Memory B cell (primary cell): ENCODE measurements around the gene CMIP.
A peak's percentile ranks its signal among the peaks of the same experiment; 100 is the strongest.

ENCODE experiments used
- ATAC-seq: fragments of 150-1000 bp; cut with Tn5 transposase; 2 replicates; pipeline ENCODE4 v1.10.0; 2021; ENCODE audit warnings: low read depth, mild to moderate bottlenecking, moderate library complexity
- DNase-seq, 2 donors: peaks; one replicate each; pipeline ENCODE4 v3.0.0; 2022; ENCODE audit warnings: low spot score in 2 of 2
- H3K27ac Mint-ChIP-seq: one replicate; pipeline ENCODE4 v1.8.0; 2022; ENCODE audit warnings: mild to moderate bottlenecking, moderate library complexity, mixed read lengths
- H3K27me3 Mint-ChIP-seq: one replicate; pipeline ENCODE4 v1.8.0; 2022; ENCODE audit warnings: mixed read lengths
- H3K36me3 Mint-ChIP-seq: one replicate; pipeline ENCODE4 v1.8.0; 2022; ENCODE audit warnings: mild to moderate bottlenecking, mixed read lengths
- H3K4me1 Mint-ChIP-seq: one replicate; pipeline ENCODE4 v1.8.0; 2022; ENCODE audit warnings: mixed read lengths
- H3K4me3 Mint-ChIP-seq: one replicate; pipeline ENCODE4 v1.8.0; 2022; ENCODE audit warnings: mild to moderate bottlenecking, moderate library complexity, mixed read lengths
- H3K9me3 Mint-ChIP-seq: one replicate; pipeline ENCODE4 v1.8.0; 2022; ENCODE audit warnings: mixed read lengths

CMIP gene

GRCh38 chr16:81693041-81693743 lies 248.6 kb downstream of the CMIP start:
- no peaks in the 10 kb centered on the region for H3K27me3 Mint-ChIP-seq
- no peak overlapping the region for H3K27ac Mint-ChIP-seq
- H3K36me3 Mint-ChIP-seq, result peaks cover 19% of the 10 kb centered on the region
- no peaks in the 10 kb centered on the region for H3K9me3 Mint-ChIP-seq
- DNase-seq, result no peak
- H3K4me1 Mint-ChIP-seq, result peaks cover 6% of the 10 kb centered on the region
- ATAC-seq, result no peak
- H3K4me3 Mint-ChIP-seq, result no peak overlapping the region

GRCh38 chr16:81693744-81694303 lies 249.2 kb downstream of the CMIP start:
- no peak for DNase-seq
- Mint-ChIP-seq H3K27me3 (no peaks in the 10 kb centered on the region), H3K9me3 (no peaks in the 10 kb centered on the region), H3K4me1 (peaks cover 6% of the 10 kb centered on the region), H3K27ac (no peak overlapping the region), H3K4me3 (no peak overlapping the region), H3K36me3 (peaks cover 18% of the 10 kb centered on the region)
- ATAC-seq, result no peak

- H3K4me1 Mint-ChIP-seq, result peaks cover 6% of the 10 kb centered on the region
- DNase-seq, result no peak
- no peaks in the 10 kb centered on the region for H3K27me3 Mint-ChIP-seq
- no peak overlapping the region for H3K27ac Mint-ChIP-seq
- ATAC-seq, result no peak
- H3K36me3 Mint-ChIP-seq, result peaks cover 16% of the 10 kb centered on the region
- H3K9me3 Mint-ChIP-seq, result no peaks in the 10 kb centered on the region
- H3K4me3 Mint-ChIP-seq, result no peak overlapping the region
Measured at GRCh38 chr16:81694494-81695280, 250.1 kb downstream of the CMIP start.

GRCh38 chr16:81695321-81696165 lies 250.9 kb downstream of the CMIP start:
- H3K4me1 Mint-ChIP-seq, result peaks cover 6% of the 10 kb centered on the region
- no peak overlapping the region for H3K4me3 Mint-ChIP-seq
- H3K36me3 Mint-ChIP-seq, result peaks cover 22% of the 10 kb centered on the region
- ATAC-seq (no peak), DNase-seq (no peak)
- H3K27ac Mint-ChIP-seq, result peak overlapping the region; percentile 88
- no peaks in the 10 kb centered on the region for H3K27me3 Mint-ChIP-seq
- no peaks in the 10 kb centered on the region for H3K9me3 Mint-ChIP-seq

- DNase-seq (no peak), ATAC-seq (no peak)
- peaks cover 6% of the 10 kb centered on the region for H3K4me1 Mint-ChIP-seq
- no peaks in the 10 kb centered on the region for H3K27me3 Mint-ChIP-seq
- H3K27ac Mint-ChIP-seq, result peak overlapping the region; percentile 88
- no peaks in the 10 kb centered on the region for H3K9me3 Mint-ChIP-seq
- H3K4me3 Mint-ChIP-seq, result no peak overlapping the region
- H3K36me3 Mint-ChIP-seq, result peaks cover 28% of the 10 kb centered on the region
Measured at GRCh38 chr16:81696166-81696960, 251.8 kb downstream of the CMIP start.

- H3K4me1 Mint-ChIP-seq, result peaks cover 6% of the 10 kb centered on the region
Measured at GRCh38 chr16:81696961-81697615, 252.5 kb downstream of the CMIP start.

GRCh38 chr16:81697616-81698309 lies 253.2 kb downstream of the CMIP start:
- peaks cover 30% of the 10 kb centered on the region for H3K36me3 Mint-ChIP-seq
- no peaks in the 10 kb centered on the region for H3K9me3 Mint-ChIP-seq
- H3K4me3 Mint-ChIP-seq, result no peak overlapping the region
- ATAC-seq, result no peak
- H3K27me3 Mint-ChIP-seq, result no peaks in the 10 kb centered on the region
- H3K4me1 Mint-ChIP-seq, result peaks cover 6% of the 10 kb centered on the region
- DNase-seq, result no peak
- no peak overlapping the region for H3K27ac Mint-ChIP-seq

More at GRCh38 chr16:81696961-81697615, 252.5 kb downstream of the CMIP start:
- H3K27me3 Mint-ChIP-seq, result no peaks in the 10 kb centered on the region
- peaks cover 26% of the 10 kb centered on the region for H3K36me3 Mint-ChIP-seq
- H3K27ac Mint-ChIP-seq, result no peak overlapping the region
- ATAC-seq (peak; percentile 43), DNase-seq (no peak)
- no peak overlapping the region for H3K4me3 Mint-ChIP-seq
- no peaks in the 10 kb centered on the region for H3K9me3 Mint-ChIP-seq

GRCh38 chr16:81698310-81698641 lies 253.7 kb downstream of the CMIP start:
- no peaks in the 10 kb centered on the region for H3K27me3 Mint-ChIP-seq
- no peak for ATAC-seq
- H3K36me3 Mint-ChIP-seq, result peaks cover 34% of the 10 kb centered on the region
- no peak for DNase-seq
- no peaks in the 10 kb centered on the region for H3K9me3 Mint-ChIP-seq
- peaks cover 7% of the 10 kb centered on the region for H3K4me1 Mint-ChIP-seq
- no peak overlapping the region for H3K4me3 Mint-ChIP-seq
- H3K27ac Mint-ChIP-seq, result no peak overlapping the region

GRCh38 chr16:81699596-81699995 lies 255.0 kb downstream of the CMIP start:
- Mint-ChIP-seq H3K27me3 (no peaks in the 10 kb centered on the region), H3K9me3 (no peaks in the 10 kb centered on the region), H3K4me3 (no peak overlapping the region), H3K36me3 (peaks cover 35% of the 10 kb centered on the region), H3K4me1 (peaks cover 9% of the 10 kb centered on the region), H3K27ac (no peak overlapping the region)
- DNase-seq (no peak), ATAC-seq (no peak)

GRCh38 chr16:81700071-81700779 lies 255.6 kb downstream of the CMIP start:
- Mint-ChIP-seq H3K4me1 (peaks cover 9% of the 10 kb centered on the region), H3K27ac (peak overlapping the region; percentile 35), H3K36me3 (peaks cover 33% of the 10 kb centered on the region), H3K4me3 (no peak overlapping the region), H3K27me3 (no peaks in the 10 kb centered on the region), H3K9me3 (no peaks in the 10 kb centered on the region)
- no peak for ATAC-seq
- DNase-seq, result no peak

- no peak overlapping the region for H3K4me3 Mint-ChIP-seq
- no peaks in the 10 kb centered on the region for H3K9me3 Mint-ChIP-seq
- peaks cover 5% of the 10 kb centered on the region for H3K4me1 Mint-ChIP-seq
- H3K36me3 Mint-ChIP-seq, result peaks cover 32% of the 10 kb centered on the region
- no peak for DNase-seq
- ATAC-seq, result no peak
- H3K27me3 Mint-ChIP-seq, result no peaks in the 10 kb centered on the region
- H3K27ac Mint-ChIP-seq, result peak overlapping the region; percentile 35
Measured at GRCh38 chr16:81700780-81701165, 256.2 kb downstream of the CMIP start.

- peaks cover 2% of the 10 kb centered on the region for H3K4me1 Mint-ChIP-seq
- no peak for ATAC-seq
- no peak for DNase-seq
- no peak overlapping the region for H3K27ac Mint-ChIP-seq
- H3K27me3 Mint-ChIP-seq, result no peaks in the 10 kb centered on the region
- no peaks in the 10 kb centered on the region for H3K9me3 Mint-ChIP-seq
- H3K36me3 Mint-ChIP-seq, result peaks cover 30% of the 10 kb centered on the region
- no peak overlapping the region for H3K4me3 Mint-ChIP-seq
Measured at GRCh38 chr16:81701296-81701970, 256.8 kb downstream of the CMIP start.
